HEK293 (cell line): Measurements from ENCODE around the gene MACF1.

ENCODE experiments used
- SCRT2 ChIP-seq: fragments of 450-650 bp; formaldehyde crosslinking; IDR thresholded peaks from 2 replicates; pipeline ENCODE4 v1.5.1; 2016; ENCODE audit warnings: missing biosample characterization, missing genetic modification characterization
- ZNF214 ChIP-seq: fragments of 450-650 bp; formaldehyde crosslinking; IDR thresholded peaks from 2 replicates; pipeline ENCODE4 v1.5.1; 2017; ENCODE audit warnings: missing biosample characterization, mild to moderate bottlenecking, missing genetic modification characterization, borderline replicate concordance
- ZNF514 ChIP-seq: fragments of 450-650 bp; formaldehyde crosslinking; IDR thresholded peaks from 2 replicates; pipeline ENCODE4 v1.5.1; 2016; ENCODE audit warnings: missing biosample characterization, missing genetic modification characterization
- ZNF776 ChIP-seq: fragments of 450-650 bp; formaldehyde crosslinking; IDR thresholded peaks from 2 replicates; pipeline ENCODE4 v1.5.0; 2017; ENCODE audit warnings: missing biosample characterization, missing genetic modification characterization, borderline replicate concordance
- ZNF777 ChIP-seq: fragments of 450-650 bp; formaldehyde crosslinking; IDR thresholded peaks from 2 replicates; pipeline ENCODE4 v1.5.1; 2017; ENCODE audit warnings: missing biosample characterization, missing genetic modification characterization, borderline replicate concordance
- TF ChIP-seq, protein P1 (sequence below): fragments of 450-650 bp; formaldehyde crosslinking; IDR thresholded peaks from 2 replicates; pipeline ENCODE4 v1.5.1; 2016; ENCODE audit warnings: missing biosample characterization, missing genetic modification characterization
- TF ChIP-seq, protein P2 (sequence below): fragments of 450-650 bp; formaldehyde crosslinking; IDR thresholded peaks from 2 replicates; pipeline ENCODE4 v1.5.1; 2016; ENCODE audit warnings: missing biosample characterization, missing genetic modification characterization
- TF ChIP-seq, protein P3 (sequence below): fragments of 450-650 bp; formaldehyde crosslinking; IDR thresholded peaks from 2 replicates; pipeline ENCODE4 v1.5.1; 2016; ENCODE audit warnings: missing biosample characterization, missing genetic modification characterization
- TF ChIP-seq, protein P4 (sequence below): fragments of 450-650 bp; IDR thresholded peaks from 2 replicates; pipeline ENCODE4 v1.5.1; 2018; ENCODE audit warnings: missing biosample characterization, missing genetic modification characterization
- TF ChIP-seq, protein P5 (sequence below): fragments of 450-650 bp; formaldehyde crosslinking; IDR thresholded peaks from 2 replicates; pipeline ENCODE4 v1.5.1; 2016; ENCODE audit warnings: missing biosample characterization, missing genetic modification characterization

DNA sequence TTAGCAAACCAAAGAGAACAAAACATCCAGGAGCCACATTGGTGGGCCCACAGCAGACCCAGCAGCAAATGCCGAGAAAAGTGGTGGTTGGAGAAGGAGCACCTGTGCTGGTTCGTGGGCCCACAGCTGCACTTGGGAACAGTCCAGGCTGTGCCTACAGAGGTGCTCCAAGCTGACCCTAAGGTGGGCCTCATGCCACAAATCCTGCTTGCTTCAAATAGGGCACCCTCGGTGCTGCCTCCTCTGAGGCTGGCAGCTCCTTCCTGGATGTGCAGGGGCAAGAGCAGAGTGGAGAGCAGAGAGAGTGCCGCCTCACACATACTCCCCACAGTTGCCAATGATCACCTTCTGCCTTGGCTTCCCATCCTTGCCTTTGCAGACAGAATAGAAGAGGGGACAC, 327.0 kb downstream of the MACF1 start:
- TF ChIP-seq, protein P1, sequence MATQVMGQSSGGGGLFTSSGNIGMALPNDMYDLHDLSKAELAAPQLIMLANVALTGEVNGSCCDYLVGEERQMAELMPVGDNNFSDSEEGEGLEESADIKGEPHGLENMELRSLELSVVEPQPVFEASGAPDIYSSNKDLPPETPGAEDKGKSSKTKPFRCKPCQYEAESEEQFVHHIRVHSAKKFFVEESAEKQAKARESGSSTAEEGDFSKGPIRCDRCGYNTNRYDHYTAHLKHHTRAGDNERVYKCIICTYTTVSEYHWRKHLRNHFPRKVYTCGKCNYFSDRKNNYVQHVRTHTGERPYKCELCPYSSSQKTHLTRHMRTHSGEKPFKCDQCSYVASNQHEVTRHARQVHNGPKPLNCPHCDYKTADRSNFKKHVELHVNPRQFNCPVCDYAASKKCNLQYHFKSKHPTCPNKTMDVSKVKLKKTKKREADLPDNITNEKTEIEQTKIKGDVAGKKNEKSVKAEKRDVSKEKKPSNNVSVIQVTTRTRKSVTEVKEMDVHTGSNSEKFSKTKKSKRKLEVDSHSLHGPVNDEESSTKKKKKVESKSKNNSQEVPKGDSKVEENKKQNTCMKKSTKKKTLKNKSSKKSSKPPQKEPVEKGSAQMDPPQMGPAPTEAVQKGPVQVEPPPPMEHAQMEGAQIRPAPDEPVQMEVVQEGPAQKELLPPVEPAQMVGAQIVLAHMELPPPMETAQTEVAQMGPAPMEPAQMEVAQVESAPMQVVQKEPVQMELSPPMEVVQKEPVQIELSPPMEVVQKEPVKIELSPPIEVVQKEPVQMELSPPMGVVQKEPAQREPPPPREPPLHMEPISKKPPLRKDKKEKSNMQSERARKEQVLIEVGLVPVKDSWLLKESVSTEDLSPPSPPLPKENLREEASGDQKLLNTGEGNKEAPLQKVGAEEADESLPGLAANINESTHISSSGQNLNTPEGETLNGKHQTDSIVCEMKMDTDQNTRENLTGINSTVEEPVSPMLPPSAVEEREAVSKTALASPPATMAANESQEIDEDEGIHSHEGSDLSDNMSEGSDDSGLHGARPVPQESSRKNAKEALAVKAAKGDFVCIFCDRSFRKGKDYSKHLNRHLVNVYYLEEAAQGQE: no peak
- TF ChIP-seq, protein P2, sequence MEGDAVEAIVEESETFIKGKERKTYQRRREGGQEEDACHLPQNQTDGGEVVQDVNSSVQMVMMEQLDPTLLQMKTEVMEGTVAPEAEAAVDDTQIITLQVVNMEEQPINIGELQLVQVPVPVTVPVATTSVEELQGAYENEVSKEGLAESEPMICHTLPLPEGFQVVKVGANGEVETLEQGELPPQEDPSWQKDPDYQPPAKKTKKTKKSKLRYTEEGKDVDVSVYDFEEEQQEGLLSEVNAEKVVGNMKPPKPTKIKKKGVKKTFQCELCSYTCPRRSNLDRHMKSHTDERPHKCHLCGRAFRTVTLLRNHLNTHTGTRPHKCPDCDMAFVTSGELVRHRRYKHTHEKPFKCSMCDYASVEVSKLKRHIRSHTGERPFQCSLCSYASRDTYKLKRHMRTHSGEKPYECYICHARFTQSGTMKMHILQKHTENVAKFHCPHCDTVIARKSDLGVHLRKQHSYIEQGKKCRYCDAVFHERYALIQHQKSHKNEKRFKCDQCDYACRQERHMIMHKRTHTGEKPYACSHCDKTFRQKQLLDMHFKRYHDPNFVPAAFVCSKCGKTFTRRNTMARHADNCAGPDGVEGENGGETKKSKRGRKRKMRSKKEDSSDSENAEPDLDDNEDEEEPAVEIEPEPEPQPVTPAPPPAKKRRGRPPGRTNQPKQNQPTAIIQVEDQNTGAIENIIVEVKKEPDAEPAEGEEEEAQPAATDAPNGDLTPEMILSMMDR (tag by site-specific recombination): no peak
- TF ChIP-seq, protein P3, sequence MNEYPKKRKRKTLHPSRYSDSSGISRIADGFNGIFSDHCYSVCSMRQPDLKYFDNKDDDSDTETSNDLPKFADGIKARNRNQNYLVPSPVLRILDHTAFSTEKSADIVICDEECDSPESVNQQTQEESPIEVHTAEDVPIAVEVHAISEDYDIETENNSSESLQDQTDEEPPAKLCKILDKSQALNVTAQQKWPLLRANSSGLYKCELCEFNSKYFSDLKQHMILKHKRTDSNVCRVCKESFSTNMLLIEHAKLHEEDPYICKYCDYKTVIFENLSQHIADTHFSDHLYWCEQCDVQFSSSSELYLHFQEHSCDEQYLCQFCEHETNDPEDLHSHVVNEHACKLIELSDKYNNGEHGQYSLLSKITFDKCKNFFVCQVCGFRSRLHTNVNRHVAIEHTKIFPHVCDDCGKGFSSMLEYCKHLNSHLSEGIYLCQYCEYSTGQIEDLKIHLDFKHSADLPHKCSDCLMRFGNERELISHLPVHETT (tag by site-specific recombination): no peak
- TF ChIP-seq ZNF776 (tag by site-specific recombination) (no peak), ZNF214 (tag by site-specific recombination) (no peak), ZNF514 (no peak), SCRT2 (tag by site-specific recombination) (no peak), ZNF777 (no peak)
- TF ChIP-seq, protein P4, sequence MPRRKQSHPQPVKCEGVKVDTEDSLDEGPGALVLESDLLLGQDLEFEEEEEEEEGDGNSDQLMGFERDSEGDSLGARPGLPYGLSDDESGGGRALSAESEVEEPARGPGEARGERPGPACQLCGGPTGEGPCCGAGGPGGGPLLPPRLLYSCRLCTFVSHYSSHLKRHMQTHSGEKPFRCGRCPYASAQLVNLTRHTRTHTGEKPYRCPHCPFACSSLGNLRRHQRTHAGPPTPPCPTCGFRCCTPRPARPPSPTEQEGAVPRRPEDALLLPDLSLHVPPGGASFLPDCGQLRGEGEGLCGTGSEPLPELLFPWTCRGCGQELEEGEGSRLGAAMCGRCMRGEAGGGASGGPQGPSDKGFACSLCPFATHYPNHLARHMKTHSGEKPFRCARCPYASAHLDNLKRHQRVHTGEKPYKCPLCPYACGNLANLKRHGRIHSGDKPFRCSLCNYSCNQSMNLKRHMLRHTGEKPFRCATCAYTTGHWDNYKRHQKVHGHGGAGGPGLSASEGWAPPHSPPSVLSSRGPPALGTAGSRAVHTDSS: no peak
- TF ChIP-seq, protein P5, sequence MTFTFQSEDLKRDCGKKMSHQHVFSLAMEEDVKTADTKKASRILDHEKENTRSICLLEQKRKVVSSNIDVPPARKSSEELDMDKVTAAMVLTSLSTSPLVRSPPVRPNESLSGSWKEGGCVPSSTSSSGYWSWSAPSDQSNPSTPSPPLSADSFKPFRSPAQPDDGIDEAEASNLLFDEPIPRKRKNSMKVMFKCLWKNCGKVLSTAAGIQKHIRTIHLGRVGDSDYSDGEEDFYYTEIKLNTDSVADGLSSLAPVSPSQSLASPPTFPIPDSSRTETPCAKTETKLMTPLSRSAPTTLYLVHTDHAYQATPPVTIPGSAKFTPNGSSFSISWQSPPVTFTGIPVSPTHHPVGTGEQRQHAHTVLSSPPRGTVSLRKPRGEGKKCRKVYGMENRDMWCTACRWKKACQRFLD (tag by site-specific recombination): no peak
